ENCODE measurements around the gene TMF1.

TMF1 gene, protein sequence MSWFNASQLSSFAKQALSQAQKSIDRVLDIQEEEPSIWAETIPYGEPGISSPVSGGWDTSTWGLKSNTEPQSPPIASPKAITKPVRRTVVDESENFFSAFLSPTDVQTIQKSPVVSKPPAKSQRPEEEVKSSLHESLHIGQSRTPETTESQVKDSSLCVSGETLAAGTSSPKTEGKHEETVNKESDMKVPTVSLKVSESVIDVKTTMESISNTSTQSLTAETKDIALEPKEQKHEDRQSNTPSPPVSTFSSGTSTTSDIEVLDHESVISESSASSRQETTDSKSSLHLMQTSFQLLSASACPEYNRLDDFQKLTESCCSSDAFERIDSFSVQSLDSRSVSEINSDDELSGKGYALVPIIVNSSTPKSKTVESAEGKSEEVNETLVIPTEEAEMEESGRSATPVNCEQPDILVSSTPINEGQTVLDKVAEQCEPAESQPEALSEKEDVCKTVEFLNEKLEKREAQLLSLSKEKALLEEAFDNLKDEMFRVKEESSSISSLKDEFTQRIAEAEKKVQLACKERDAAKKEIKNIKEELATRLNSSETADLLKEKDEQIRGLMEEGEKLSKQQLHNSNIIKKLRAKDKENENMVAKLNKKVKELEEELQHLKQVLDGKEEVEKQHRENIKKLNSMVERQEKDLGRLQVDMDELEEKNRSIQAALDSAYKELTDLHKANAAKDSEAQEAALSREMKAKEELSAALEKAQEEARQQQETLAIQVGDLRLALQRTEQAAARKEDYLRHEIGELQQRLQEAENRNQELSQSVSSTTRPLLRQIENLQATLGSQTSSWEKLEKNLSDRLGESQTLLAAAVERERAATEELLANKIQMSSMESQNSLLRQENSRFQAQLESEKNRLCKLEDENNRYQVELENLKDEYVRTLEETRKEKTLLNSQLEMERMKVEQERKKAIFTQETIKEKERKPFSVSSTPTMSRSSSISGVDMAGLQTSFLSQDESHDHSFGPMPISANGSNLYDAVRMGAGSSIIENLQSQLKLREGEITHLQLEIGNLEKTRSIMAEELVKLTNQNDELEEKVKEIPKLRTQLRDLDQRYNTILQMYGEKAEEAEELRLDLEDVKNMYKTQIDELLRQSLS

DNA sequence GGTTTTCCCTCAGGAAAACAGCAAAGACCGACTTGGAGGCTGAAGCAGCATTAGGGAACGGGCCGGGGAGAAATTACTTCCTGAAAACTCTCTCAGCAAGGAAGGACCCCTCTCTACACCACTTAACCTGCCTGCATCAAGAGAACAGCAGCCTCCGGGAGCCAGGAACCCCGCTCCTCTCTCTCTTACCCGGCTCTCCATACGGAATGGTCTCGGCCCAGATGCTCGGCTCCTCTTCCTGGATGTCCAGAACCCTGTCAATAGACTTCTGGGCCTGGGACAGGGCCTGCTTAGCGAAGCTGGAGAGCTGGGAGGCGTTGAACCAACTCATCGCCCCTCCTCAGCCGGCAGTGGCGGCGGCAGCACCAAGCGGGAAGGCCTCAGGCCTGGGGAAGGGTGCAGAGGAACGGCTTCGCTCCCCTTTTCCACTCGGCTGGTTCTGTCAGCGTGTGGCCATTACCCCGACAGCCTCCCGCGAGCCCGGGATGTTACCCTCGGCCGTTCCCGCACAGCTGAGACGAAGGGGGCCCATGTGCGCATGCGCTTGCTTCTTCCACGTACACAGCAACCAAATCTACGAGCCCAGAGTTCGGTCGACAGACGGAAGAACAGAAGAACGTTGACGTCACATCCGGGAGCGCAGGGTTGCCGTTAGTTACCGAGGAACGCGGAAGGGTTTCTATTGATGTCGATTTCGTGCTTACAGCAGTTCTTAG is at the start of gene TMF1:
Gene TMF1 (minus strand): TSS at position 578 of the 716 bp plus-strand sequence. CDS start 247 bp downstream, at position 331.
- DNase-seq = no peak

DNA sequence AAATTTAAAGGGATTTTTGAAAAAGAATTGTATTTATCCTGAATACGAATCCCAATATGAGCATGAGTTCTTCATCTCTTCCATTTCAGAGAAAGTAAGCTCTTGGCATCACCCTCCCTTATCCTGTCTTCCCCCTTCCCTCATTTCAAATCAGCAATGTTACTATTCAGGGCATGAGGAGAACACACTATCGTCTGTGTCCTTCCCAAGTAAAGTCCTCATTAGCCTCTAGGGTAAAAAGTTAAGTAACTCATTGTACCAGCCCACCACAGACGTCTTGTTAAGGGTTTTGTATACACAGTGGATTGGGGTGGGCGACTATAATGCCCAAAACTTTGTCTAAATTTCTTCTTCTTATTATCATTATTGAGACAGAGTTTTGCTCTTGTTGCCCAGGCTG is 47.4 kb upstream of the TMF1 start:
- DNase-seq = no peak

DNA sequence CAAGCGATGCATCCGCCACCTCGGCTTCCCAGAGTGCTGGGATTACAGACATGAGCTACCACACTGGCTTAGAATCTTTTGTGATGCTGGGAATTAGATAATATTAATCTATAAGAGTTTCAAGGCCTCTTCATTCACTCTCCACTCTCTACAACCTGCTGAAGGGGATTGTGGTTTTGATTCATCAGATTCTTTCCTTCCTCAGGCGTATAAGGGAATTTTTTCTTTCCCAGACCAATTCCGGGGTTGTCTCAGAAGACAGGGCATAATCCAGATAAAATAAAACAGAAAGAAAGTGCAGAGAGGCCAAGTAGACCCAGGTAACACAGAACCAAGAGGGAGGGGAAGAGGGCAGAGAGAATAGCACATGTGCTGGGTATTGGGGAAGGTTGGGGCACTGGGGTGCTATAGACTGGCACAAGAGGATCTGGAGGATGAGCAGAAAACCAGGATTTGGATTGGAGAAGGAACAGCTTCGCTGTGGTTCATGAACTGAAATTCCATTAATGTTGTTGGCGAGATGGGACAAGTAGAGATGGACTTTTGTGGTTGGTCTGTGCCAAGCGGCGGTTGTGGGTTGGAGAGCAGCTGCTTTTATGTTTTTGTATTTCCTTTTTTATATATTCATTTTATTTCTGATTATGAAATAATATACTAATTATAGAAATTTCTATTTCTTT is 45.4 kb upstream of the TMF1 start:
- no peak for DNase-seq

DNA sequence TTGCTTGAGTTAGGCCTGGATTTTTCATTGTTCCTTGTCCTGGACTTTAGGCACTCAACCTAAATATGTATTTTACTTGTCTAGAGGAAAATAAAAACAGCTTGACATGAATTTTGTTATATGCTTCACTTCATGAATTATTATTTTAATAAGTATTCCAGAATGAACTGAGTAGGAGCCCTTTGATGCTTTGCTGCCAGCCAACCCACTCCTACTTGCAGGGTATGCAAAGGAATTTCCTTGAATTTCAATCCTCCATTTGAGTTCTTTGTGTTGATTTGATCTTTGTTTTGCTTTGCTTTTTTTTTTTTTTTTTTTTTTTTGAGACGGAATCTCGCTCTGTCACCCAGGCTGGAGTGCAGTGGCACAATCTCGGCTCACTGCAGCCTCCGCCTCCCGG is 44.2 kb upstream of the TMF1 start:
- DNase-seq = no peak

DNA sequence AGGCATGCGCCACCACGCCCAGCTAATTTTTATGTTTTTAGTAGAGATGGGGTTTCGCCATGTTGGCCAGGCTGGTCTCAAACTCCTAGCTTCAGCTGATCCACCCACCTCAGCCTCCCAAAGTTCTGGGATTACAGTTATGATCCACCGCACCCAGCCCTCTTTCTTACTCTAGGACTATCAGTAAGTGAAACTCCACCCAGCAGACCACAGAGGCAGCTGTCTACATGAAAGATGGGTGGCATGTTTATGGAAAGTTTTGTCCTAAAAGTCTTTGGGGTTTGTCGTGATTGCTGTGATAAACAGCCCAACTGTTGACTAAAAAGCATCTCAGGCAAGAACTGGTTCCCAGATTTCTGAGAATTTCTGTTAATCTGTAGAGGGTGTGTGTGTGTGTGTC is 43.5 kb upstream of the TMF1 start:
- no peak for DNase-seq

DNA sequence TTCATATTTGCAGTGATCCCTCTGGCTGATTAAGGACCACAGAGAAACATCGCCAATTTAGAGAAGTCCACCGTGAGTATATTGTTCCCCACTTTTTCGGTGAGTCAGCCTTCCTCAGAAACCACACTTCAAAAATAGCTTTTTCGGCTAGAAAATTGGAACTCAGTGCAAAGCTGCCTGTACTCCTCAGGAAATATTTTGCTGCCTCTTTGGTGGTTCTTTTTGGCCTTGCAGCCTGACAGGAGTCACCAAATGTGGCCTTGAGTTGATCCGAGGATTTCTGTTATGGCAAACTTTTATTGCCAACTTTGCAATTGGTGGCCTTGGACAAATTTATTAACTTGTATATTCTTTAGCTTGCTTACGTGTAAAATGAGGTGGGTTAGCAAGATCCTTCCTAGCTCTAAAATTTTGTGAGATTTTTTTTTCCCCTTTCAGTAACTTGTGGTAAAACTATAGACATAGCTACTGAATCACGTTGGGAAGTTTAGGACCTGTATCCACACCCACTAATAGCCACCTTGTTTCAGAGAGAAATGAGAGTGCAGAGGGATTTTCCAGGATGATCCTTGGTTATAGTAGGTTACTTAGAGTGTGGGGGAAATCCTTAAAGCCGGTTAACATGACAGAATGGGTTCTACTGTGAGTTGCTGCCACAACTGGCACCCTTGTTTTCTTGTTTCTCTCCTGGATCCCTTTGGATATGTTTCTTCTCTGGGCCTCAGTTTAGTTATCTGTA is 42.5 kb upstream of the TMF1 start:
- DNase-seq = no peak

DNA sequence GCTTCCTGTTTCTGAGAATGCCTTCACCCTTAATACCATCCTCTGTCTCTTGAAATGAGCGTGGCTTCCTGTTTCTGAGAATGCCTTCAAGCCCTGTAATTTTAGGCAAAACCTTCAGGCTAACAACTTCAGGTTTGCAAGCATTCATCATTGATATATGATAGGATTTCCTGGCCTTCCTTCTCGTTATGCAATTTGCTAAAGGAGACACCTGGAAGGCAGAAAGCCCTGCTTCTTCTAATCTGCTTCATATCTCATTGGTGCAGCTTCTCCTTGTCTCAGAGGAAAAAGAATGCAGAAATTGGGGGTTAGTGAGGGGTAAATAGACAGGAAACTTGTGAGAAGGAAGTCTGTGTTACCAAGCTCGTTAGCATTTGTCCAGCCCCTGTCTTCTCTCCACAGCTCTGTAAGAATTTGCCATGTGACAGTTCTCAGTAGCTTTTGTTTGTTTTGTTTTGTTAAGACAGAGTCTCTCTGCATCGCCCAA is 39.9 kb upstream of the TMF1 start:
- DNase-seq = no peak

DNA sequence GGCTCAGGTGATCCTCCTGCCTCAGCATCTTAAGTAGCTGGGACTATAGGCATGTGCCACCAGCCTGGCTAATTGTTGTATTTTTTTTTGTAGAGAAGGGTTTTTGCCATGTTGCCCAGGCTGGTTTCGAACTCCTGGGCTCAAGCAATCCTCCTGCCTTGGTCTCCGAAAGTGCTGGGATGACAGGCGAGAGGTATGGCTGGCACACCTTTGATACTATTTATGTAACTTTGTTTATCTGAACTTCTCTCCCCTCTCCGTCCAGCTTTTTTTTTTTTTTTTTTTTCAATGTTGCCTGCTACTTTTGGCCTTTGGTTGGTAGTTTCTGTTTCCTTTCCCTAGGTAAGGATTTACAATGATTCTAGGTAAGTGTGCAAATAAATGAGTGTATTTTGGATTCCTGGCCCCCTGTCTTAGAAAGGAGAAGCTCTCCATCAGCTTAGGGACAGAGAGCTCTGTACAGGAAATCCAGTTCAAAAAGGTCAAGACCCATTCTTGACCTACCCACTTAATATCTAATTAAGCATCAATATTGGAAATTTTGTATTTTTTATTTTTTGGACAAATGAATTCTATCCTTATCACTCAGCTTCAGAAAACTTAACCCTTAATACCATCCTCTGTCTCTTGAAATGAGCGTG is 39.4 kb upstream of the TMF1 start:
- DNase-seq = no peak

DNA sequence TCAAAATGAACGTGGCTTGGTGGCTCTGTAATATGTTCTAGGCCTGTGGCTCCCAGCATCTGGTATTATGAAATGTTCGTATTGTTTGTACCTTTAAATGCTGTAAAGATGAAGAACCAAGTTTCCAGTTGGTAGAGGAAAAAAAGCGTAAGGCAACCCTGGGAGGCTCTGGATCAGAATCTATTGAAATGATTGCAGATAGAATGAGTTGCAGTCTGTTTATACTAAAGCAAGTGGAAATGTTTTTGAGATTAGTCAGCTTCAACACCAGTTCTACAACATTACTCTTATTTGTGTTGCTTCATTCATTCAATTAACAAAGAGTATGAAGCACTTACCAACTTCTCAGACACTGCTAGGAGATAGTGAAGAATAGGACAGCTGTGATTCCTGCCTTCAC is 37.9 kb upstream of the TMF1 start:
- DNase-seq = no peak

DNA sequence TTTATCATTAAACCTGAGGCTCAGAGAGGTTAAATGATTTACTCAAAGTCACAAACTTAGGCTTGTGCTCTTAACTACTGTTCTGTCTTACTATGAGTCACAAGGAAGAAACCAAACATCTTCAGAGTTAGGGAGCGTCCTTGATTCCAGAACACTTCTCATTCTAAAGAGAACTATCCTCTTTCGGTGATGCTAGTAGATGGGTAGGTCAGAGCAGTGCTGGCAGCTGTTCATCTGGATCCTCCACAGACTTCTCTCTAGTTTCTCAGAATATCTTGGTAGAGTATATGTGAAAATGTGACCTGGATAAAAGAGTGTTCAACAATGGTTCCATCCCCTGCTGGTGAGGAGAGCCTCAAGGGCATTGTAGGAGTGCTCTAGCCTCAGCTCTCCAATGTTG is 35.9 kb upstream of the TMF1 start:
- no peak for DNase-seq

DNA sequence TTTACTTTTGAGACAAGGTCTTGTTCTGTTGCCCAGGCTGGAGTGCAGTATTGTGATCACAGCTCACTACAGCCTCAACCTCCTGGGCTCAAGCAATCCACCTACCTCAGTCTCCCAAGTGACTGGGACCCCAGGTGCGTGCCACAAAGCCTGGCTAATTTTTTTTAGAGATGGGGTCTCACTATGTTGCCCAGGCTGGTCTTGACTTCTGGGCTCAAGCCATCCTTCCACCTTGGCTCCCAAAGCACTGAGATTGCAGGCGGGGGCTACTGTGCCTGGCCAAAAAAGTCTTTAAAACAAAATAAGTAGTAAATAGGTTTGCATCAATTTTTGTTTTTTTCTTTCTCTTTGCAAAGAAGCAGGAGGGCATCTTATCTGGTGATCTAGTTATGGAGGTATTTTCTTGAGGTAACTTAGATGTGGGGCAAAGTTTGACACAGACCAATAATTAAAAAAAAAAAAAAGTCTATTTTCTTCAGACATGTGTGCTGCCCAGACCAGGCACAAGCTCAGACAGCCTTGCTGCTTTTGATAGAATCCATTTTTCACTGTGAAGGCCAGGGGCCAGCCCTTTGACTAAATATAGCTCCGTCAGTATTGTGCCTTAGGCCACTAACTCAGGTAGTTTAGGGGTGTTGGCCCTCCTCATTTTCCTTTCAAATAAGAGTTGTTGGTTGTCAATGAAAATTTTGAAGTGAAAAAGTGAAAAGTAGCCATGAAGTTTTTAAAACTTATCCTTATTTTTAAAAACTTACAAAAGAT is 35.1 kb upstream of the TMF1 start:
- no peak for DNase-seq

DNA sequence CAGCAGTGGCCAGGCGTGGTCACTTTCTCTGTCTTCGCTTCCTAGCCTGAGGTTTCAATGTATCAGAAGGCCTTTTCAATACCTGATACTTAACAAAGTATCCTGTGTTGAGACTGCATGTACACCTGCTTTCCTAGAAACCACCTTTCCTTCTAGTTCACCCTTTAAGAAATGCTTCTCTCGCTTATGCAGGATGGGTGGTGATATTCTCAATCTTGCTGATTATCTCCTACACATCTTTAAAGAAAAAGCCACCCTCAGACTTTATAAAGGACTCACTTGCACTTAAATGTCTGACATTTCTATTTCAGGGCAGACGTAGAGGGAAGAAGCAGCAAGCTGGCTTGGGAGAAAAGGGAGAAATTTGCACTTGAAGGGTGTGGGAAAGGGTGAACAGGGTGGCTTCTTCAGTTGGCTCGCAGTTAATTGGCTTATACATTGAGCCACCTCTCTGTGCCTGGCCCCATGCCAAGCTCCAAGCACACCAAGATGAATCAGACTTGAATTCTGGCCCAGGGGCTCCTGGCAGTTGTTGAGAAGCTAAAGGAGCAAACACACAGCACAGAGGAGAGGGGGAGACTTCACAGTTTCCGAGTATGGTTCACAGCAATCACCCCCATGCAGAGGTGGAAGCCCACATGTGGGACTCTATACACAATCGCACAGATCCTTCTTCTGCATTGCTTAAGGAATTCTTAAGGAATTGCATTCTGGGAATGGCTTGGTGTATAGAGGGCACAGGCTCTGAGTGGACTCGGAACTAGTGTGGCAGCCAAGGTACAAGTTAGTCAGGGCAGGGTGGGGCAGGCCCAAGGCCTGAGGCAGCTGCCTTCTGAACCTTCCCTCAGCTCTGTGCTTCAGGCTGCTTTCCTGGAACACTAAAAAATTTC is 33.9 kb upstream of the TMF1 start:
- DNase-seq = peak; percentile 10 to 51 (median 30)

DNA sequence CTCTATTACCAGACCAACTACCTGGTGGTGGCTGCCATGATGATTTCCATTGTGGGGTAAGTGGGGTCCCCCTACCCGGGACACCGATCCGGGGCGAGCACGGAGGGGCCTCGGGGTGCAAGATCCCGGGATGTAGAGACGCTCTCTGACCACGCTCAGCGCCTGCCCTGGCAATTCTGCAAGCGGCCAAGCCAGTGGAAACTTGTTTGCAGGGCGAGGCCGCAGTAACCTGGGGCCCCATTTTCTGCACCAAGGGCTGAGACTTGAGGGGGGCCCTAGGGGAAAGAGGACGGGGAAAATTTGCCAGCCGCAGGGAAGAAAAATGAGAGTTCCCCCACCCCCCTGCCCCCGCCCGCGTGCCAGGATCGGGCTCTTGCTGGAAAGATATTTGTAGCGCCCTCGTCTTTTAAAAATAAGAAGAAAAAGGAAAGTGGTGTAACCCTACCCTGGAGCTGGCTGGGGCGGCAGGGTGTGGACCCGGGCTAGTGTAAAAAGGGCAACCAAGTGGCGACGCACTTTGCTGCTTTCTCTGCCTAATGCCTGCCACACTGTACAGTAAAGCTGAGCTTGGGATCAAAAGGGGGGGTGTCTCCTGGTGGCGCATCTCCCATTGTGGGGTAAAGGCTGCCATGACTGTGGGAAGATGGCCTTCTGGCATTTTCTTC is 33.2 kb upstream of the TMF1 start:
- no peak for DNase-seq

DNA sequence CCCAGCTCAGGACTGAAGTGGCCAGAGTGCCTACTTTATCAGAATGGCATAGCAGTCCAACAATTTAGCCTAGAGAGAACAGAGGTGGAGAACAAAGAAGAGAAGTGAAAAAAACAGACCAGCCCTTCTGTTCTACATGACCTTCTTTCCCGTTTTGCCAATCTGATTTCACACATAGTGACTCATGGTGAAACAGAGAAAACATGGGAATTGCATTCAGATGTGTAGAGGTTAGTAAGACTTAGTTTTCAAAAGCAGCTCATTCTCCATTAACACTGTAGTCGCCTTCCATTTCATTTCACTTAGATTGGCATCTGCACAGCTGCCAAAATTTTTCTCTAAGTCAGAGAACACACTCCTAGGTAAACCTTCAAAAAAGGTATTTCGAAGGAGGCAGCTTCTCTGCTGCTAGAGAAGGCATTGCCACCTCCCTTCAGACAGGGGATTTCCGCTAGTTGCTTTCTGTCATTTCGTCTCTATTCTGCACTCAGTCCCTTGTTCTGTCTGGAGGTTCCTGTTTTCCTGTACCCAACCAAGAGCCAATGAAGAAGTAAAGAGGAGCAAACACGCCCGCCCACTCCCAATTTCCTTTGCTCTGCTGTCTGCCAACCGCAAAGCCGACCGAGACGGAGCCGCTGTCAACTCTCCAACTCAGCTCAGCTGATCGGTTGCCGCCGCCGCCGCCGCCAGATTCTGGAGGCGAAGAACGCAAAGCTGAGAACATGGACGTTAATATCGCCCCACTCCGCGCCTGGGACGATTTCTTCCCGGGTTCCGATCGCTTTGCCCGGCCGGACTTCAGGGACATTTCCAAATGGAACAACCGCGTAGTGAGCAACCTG is 32.4 kb upstream of the TMF1 start, which contains the start of gene ARL6IP5:
Gene ARL6IP5 (plus strand): TSS at position 612 of the 842 bp plus-strand sequence. CDS start 111 bp downstream, at position 723.
- peak; percentile 52 to 85 (median 74) for DNase-seq

DNA sequence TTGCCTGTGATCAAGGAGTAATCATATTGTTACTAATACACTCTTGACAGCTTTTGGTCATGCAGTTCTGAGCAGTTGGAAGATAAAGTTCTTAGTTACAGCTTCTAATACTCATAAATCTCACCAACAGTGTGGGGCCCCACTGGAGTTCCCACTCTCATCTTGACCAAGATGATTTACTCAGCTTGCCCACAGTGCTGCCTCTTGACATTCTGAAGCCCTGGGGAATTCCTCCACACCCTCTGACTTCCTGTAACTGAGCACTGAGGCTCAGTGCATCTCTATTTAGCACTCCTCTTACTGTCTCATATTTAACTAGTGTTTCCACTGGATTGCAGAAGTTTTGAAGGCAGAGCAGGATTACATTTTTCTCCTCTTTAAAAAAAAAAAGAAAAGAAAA is 30.7 kb upstream of the TMF1 start:
- peak in 2 of 4 experiments; percentile 5 to 13 for DNase-seq

DNA sequence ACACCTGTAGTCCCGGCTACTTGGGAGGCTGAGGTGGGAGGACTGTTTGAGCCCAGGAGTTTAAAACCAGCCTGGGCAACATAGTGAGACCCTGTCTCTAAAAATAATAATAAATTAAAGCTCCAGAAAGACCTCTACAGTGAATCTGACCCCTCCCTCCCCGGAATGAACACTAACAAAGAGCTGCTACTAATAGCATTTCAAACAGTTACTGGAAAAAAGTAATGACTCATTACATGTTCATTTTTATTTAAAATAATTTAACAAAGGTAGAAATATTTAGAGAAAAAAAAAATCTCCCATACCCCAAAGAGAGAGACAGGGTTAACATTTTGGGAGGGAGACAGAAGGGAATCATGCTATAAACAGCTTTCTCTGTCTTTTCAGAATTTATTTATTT is 30.2 kb upstream of the TMF1 start:
- no peak for DNase-seq

DNA sequence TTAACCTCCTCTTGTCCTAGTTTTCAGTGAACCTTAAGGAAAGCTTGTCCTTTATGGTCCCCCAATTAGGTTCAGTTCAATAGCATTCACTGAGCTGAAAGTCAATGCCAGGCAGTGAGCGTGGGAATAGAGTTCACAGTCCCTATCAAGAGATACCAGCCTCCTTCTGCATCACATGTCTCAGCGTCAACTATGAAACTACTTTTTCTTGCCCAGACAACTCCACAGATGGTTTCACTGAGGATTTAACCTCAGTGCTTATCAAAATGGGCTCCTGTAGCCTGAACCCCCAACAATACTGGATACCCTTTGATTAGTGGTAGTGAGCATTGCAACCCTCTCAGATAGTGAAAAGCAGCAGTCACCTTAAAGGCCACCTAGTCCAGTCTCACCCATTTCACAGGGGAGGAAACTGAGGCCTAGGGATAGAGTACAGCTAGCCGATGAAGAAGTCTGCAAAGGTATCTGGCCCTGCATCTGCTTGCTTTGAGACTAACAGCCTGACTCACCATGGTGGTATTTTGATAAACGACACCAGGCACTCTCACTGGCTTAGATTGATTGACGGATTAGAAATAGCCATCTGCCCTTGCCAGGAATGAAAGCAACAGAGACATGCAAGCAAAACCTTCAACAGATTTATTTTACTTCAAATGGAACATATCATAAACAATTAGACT is 29.6 kb upstream of the TMF1 start:
- DNase-seq = no peak

Measured in activated naive CD4-positive, alpha-beta T cell (primary cell).